ENCODE measurements around the gene NELFB.
"Not testable (repeated sequence)": the region's sequence is repeated elsewhere in the genome, so short reads cannot be mapped to it uniquely, and the experiment has no call there.

Gene NELFB

DNA sequence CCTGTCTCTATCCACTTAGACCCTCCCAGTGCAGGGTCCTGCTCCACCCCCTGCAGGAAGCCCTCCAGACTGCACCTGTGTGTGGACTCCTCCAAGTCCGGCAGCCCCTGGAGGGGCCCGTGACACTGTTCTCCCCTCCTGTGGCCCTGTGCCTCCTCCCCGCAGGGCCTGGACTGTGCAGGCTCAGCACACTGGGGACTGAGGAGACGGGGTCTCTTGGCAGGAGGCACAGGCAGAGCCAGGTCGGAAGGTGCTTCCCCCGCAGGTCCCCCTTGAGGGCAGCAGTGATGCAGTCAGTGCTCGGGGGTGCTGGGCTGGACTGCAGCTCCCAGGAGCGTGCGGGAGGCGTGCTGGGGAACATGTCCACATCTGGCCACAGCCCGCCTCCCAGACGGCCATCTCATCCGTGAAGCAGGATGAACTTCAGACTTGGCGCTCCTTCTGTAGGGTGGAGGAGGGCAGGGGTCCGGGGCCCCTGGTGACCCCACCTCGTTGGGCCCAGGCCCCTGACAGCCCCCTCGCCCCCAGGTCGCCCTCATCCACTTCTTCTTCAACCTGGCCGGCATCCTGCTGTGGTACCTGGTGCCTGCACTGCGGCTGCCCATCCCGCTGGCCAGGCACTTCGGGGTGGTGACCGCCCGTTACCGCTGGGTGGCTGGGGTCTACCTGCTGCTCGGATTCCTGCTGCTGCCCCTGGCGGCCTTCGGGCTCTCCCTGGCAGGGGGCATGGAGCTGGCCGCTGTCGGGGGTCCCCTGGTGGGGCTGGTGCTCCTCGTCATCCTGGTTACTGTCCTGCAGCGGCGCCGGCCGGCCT, 19.5 kb upstream of the NELFB start:
- DNase-seq = no peak

DNA sequence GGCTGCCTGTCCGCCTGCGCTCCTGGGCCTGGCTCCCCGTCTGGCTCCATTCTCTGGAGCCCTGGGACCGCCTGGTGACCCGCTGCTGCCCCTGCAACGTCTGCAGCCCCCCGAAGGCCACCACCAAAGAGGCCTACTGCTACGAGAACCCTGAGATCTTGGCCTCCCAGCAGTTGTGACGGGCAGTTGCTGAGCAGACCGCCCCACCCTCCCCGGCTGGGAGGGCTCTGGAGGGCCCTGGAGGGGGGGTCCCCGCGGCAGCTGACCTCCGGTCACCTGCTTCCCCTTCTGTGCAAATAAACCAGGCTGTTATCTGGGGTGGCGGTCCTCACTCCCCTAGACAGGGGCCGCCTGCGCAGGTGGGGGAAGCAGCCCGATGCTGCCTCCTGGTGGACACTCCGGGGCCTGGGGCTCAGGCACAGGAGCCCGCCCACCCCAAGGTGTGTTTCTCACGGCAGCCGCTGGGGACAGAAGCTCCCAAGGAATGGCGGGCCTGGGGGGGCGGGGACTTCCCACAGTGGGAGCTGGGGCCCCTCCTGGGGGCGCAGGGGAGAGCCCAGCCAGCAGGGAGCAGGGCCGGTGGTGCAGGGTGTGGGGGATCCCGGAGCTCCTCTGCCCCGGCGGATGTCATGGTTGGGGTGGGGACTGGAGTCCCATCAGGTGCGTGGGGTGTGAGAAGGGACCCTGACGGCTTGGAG, 18.7 kb upstream of the NELFB start:
- peak; percentile 73 for DNase-seq

DNA sequence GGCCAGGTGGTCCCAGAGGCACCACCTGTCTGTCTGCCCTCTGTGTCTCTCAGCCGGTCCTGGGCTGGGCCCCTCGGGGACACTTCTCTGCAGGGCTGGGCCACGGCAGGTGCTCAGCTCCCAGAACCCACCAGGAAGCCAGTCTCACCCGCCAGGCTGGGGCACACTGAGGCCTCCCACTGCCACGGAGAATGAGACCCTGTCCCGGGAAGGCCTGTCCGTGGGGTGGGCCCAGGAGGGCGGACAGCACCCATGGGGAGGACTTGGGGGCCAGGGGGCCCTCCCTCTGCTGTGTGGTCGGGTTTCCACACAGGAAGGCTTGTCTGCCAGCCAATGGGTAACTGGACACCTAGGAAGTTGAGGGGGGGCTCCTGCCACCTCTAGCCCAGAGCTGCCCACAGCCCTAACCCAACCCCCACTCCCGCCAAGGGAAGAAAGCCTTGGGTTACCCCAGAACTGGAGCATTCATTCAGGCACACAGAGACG, 18.1 kb upstream of the NELFB start:
- no peak for DNase-seq

DNA sequence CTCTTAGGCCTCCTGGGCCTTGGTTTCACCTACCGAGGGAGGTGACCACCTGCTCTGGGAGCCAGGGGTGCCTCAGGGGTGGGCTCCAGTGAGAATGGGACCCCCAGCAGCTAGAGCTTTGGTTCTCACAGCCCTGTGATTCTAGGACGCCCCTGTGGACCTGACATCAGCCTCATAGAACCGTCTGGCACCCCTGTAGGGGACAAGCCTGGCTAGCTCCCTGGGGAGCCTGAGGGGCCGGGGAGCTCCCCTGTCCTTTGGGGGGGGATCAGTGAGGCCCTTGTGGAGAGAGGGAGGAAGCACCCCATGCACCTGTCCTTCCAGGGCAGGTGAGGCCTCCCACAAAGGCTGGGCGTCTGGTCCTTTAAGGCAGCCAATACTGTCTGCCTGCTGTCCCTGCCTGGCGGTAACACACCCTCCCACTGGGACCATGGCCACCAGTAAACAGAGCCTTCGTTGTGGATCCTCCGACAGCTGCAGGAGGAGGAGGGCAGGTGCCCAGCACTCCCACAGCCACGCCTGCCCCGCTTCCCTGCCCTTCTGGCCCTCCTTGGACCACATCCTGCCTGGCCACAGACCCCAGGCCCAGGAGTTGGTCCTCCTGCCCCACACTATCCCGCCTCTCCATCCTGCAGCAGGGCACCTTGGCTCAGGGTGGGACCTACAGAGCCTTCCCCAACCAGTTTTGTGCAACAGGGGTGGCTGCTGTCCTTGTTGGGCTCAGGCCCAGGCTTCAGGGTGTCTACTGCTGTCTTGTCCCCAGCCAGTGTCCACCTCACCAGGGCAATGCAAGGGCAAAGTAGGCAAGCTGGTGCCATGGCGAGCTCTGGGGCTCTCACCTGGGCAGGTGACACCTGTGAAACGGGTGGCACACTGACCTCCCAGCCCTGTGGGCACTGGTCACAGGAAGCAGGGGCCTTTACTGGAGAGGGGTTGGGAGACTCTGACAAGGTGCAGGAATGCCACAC, 17.1 kb upstream of the NELFB start:
- no peak for DNase-seq

DNA sequence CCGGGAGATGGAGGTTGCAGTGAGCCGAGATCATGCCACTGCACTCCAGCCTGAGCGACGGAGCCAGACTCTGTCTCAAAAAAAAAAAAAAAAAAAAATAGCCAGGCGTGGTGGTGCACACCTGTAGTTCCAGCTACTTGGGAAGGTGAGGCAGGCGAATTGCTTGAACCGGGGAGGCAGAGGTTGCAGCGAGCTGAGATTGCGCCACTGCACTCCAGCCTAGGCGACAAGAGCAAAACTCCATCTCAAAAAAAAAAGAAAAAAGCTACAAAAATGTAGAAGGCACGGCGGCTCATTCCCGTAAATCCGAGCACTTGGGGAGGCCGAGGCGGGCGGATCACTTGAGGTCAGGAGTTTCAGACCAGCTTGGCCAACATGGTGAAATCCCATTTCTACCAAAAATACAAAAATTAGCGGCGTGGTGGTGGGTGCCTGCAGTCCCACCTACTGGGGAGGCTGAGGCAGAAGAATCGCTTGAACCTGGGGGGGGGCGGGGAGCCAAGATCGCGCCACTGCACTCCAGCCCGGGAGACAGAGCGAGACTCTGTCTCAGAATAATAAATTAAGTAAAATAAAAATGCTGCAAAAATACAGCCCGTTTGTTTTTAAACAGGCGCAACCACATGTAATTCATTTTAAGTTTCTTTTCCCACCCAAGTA, 15.5 kb upstream of the NELFB start:
- DNase-seq = not testable (repeated sequence)

DNA sequence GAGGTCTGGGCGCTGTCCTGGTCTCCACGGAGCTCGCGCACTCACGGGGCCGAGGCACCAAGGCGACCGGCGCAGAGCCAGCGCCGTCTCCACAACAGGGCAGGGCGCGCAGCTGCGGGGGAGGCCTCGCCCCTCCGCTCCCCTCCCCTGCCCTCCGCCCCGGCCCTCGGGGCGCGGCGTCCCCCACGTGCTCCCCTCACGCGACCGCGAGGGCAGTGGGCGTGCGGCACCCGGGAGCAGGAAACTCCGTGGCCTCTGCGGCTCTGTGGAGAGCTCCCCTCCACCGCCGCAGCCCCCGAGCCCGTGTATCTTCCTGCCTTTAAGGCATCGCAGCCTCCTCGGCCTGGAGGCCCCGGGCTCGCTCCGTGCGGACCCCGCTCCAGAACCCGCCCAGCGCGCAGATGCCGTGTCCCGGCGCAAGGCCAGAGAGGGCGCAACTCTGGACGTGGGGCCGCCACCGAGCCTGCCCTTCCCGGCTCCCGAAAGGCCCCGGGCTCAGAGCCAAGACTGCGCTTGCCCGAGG, 14.7 kb upstream of the NELFB start:
- peak; percentile 54 for DNase-seq

DNA sequence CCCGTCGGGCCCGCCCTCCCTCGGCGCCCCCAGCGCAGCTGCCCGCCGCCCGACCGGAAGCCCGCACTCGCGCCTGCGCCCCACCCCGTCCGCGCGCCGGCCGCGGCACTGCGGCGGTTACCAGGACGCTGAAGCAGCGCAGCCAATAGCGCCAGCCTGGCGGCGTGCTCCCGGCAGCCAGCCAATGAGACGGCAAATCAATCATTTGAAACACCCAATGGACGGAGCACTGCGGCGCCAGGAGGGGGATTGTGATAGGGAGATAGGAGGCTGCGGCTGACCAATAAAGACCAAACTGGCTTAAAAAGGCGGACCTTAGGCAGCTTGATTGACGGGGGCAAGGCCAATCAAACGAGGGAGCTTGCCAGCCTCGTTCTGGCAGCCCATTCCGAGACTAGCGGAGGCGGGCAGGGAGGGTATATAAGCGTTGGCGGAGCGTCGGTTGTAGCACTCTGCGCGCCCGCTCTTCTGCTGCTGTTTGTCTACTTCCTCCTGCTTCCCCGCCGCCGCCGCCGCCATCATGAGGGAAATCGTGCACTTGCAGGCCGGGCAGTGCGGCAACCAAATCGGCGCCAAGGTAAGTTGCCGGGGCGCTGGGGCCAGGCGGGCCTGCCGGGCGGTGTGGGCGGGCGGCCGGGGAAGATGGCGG, 14.2 kb upstream of the NELFB start, which contains the start of gene TUBB4B:
TSS of gene TUBB4B (plus strand) at position 447 of the 649 bp plus-strand sequence. CDS start at position 521, 74 bp downstream.
- DNase-seq = peak; percentile 100

DNA sequence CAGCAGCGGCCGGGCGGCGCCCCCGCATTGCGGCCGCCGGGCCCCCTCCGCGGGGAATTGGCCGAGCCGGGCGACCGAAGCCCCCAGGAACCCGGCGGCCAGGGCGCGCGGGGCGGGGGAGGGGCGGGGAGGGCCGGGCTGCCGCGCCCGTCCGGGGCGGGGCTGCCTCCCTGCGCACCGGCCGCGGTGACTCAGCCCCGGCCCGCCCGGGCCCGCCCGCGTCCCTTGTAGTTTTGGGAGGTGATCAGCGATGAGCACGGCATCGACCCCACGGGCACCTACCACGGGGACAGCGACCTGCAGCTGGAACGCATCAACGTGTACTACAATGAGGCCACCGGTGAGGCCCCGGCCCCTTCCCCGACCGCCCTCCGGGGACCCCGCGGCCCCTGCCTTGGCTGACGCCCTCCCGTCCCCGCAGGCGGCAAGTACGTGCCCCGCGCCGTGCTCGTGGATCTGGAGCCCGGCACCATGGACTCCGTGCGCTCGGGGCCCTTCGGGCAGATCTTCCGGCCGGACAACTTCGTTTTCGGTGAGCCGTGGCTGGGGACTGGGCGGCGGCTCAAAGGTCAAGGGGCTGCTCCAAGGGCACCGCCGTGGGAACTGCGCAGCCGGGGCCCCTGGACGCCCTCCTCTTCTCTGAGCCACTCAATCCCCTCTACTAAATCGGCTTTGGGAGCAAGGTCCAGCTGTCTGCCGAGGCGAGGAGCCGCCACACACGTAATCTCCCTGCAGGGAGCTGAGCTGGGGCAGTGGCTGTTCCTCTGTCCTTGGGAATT, 13.4 kb upstream of the NELFB start:
- DNase-seq = peak; percentile 33

DNA sequence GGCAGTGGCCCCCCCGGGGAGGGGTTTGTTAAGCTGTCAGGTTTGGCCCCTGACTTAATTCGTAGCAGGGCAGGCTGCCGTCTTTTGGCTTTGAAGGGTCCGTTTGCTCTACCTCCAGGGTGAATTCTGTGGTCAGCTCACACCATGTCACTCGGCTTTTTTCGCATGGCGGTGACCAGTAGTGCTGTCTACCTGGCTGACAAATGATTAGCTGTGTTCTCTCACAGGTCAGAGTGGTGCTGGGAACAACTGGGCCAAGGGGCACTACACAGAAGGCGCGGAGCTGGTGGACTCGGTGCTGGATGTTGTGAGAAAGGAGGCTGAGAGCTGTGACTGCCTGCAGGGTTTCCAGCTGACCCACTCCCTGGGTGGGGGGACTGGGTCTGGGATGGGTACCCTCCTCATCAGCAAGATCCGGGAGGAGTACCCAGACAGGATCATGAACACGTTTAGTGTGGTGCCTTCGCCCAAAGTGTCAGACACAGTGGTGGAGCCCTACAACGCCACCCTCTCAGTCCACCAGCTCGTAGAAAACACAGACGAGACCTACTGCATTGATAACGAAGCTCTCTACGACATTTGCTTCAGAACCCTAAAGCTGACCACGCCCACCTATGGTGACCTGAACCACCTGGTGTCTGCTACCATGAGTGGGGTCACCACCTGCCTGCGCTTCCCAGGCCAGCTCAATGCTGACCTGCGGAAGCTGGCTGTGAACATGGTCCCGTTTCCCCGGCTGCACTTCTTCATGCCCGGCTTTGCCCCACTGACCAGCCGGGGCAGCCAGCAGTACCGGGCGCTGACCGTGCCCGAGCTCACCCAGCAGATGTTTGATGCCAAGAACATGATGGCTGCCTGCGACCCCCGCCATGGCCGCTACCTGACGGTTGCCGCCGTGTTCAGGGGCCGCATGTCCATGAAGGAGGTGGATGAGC, 12.6 kb upstream of the NELFB start:
- no peak for DNase-seq

DNA sequence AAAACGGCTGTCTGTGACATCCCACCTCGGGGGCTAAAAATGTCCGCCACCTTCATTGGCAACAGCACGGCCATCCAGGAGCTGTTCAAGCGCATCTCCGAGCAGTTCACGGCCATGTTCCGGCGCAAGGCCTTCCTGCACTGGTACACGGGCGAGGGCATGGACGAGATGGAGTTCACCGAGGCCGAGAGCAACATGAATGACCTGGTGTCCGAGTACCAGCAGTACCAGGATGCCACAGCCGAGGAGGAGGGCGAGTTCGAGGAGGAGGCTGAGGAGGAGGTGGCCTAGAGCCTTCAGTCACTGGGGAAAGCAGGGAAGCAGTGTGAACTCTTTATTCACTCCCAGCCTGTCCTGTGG, 11.9 kb upstream of the NELFB start:
- DNase-seq = not testable (repeated sequence)

DNA sequence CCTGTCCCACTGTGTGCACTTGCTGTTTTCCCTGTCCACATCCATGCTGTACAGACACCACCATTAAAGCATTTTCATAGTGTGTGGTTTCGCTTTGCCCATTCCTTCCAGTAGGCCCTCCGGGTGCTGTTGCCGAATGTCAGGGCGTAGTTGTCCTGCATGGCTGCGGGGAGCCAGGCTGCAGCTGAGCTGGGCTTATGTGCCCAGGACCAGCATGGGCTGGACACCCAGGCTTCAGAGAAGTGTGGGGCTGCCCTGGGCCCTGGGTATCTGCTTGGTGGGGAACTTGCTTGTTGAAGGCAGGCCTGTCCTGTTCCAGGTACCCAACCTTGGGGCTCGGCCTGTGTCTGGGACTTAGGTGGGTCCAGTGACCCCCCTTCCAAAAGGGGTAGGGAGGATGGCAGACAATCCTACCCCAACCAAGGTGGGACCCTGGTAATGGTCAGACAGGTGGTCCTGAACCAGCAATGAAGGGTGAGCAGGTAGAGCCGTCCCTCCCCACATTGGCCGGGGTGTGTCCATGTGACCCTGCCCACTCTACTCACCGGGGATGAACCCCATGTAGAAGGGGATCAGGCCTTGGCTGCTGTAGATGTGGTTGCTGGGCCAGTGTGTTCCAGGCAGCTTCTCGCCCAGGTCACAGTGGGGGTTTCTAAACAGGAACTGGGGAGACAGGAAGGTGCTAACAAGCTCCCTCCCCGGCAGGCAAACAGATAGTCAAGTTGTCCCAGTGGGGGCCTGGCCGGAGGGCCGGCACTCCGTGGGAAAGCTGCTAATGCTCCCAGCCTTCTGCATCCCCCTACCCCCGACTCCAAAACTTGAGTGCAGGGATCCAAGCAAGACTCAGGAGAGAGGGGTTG, 11.3 kb upstream of the NELFB start:
- no peak for DNase-seq

DNA sequence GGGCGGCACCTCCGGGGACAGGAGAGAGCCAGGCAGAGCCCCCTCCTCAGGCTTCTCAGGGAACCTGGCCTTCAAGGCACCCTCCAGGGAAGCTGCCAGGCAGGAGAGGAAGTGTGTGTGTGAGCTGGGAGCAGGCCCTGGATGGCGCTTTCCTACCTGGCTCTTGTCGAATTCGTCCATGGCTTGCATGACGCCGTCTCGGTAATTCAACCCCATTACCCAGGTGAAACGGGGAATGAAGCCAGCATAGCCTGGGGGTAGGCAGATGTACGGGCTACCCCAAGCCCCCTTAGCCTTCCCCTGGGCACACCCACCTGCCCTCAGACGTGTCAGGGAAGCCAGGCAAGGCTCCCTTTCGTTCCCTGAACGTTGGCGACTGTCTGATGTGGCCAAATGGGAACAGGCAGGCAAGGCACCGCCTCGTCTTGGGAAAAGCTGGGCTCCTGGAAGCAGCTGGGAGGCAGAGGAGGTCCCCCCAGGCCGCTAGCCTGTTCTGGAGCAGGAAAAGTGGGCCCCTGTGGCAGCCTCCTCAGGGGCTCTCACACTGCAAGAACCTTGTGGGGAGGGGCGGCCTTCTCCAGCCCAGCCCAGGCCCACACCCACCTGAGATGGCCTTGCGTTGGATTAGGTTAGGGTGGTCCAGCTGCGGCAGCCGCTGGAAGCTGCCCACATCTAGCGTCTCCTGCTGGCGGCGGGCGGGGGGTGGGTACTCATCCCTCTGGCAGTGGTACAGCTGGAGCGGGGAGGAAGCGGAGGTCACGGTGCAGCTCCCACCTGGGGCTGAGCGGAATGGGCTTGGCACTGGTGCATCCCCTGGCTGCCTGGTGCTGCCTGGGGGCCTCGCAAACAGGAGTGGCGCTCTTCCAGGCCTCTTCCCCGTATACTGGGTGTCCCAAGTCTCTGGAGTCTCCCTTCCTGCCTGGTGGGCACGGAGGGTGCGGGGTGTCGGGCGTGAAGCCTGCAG, 10.4 kb upstream of the NELFB start:
- no peak for DNase-seq

DNA sequence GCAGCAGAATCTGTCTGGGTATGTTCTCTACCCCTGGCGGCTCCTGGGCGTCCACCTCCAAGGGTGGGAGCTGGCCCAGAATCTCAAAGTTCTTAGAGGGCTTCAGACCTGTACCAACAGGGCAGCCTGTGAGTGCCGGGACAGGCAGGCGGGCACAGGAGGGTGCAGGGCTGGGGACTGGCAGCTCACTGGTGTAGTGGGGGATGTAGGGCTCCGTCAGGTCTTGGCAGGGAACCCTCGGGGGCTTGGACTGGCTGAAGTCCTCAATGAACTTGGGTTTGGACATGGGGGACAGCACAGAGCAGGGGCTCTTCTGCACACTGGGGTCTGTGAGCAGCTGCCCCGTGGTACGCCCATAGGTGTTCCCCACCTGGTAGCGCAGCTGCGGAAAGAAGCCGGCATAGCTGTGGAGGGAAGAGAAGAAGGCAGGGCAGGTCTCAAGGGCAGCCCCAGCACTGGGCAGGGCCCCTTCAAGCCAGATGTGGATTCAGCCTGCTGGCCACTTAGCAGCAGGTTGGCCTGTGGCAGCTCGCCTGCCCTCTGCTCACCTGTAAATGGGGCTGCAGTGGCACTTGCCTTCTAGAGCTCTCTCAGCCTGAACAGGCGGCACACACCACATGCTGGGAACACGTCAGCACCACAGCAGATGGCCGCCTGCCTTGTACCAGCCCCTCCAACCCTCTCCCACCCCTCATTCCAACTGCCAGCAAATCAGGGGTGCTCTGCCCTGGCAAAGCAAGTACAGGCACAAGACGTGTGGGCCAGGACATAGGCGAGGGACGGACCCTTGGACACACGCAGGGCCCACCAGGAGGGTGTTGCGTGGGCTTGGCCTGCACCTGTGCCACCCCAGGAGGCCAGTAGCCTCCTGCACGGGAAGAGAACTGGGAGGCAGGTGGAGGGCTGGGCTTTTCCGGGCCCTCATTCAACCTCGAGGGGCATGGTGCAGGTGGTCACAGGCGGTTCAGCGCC, 9.4 kb upstream of the NELFB start:
- DNase-seq = no peak

DNA sequence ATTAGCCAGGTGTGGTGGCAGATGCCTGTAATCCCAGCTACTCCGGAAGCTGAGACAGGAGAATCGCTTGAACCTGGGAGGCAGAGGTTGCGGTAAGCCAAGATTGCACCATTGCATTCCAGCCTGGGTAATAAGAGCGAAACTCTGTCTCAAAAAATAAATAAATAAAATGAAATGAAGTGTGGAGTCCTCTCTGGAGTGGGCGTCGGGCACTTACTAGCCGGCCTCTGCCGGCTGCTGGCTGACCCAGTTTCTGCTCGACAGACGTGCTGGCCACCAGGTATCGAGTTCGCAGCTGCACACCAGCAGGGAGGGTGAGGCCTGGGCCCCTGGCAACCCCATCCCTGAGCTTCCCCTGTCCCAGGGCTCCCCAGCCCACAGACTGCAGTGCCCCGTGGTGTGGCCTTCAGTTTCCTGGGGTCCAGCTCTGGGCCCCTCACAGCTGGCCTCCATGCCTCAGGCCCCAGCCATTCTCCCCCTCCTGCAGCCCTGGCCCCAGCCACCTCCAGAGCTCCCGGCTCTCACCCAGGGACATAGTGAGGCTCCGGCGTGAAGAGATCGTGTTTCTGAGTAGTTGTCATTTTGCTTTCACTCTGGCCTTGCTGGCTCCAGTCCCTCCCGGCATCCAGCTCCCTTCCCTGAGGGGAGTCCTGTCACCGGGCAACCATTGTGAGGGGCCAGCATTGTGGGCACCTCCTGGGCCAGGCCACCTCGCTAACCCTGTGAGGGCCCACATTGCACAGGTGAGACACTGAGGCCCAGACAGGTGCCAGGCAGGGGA, 7.8 kb upstream of the NELFB start:
- DNase-seq = no peak

DNA sequence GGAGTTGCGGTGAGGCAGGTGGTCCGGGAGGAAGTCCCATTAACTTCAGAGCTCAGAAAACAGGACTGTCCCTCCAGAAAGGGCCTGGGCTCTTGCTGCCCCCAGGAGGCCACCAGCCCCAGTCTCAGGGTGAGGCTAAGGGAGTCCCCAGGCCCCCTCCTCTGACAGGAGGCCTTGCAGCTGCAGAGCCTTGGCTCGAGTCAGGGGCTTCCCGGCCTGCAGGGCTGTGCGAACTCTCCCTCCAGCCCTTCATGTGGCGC, 7.3 kb upstream of the NELFB start:
- DNase-seq = no peak
